K562 (cell line): ENCODE results near the gene QRFP. TPM values are rescaled to one million over a fixed set of nuclear protein-coding genes. Genes with fewer than 3 reads are reported as not detected.

Experiments used
- ATAC-seq: fragments of 200-7000 bp; cut with Tn5 transposase; 3 replicates; pipeline ENCODE4 v1.9.1; 2020; ENCODE audit warnings: moderate library complexity
- BruUV-seq: library from RNA; stranded (reverse); fragments of 400-500 nt; replicated peaks from 2 replicates; lab custom pipeline; 2021; lab: Mats Ljungman, UMichigan
- CTCF ChIA-PET: fragments of 300-600 bp; formaldehyde crosslinking; extraction: SDS; loops from one replicate; lab custom pipeline; 2021; ENCODE audit warnings: low intra/inter-chr PET ratio; lab: Yijun Ruan, JAX
- POLR2A ChIA-PET: fragments of 300-600, 350-650 bp; sonication (Branson Sonifier 250); formaldehyde crosslinking; extraction: SDS; loops from one replicate; lab custom pipeline; 2021; ENCODE audit warnings: antibody characterized with exemption, inconsistent platforms; lab: Yijun Ruan, JAX
- DNase-seq, 4 experiments: peaks; one replicate each; pipeline versions ENCODE4 v3.0.0 to v3.0.0-alpha.2; 2011 to 2018; ENCODE audit warnings: low spot score in 3 of 4, mixed read lengths in 3 of 4; ENCODE audit errors: extremely low read depth in 1 of 4
- FAIRE-seq: peaks from 2 replicates; lab custom pipeline; 2011; peaks lifted over from hg19 to GRCh38; lab: Jason Lieb, UNC
- H2AFZ ChIP-seq: 2 replicates; pipeline ENCODE4 v1.6.0; 2011; ENCODE audit warnings: low read depth, low read length, control low read depth, inconsistent platforms
- H3K27ac ChIP-seq: fragments of 200-600 bp; 3 replicates; pipeline ENCODE4 v1.8.0; 2011; ENCODE audit warnings: low read depth, mild to moderate bottlenecking, control low read depth, inconsistent platforms, low read length, moderate library complexity, mixed read lengths; ENCODE audit errors: extremely low read depth
- H3K27me3 ChIP-seq, 2 experiments: fragments of 300-600 bp in 1 of 2; 2 replicates in 1 of 2; 3 replicates in 1 of 2; pipeline versions ENCODE4 v1.6.0 to v1.8.0; 2011; ENCODE audit warnings: inconsistent platforms in 2 of 2, low read length in 2 of 2, mild to moderate bottlenecking in 1 of 2, mixed read lengths in 1 of 2, moderate library complexity in 1 of 2; ENCODE audit not compliant: control insufficient read depth in 2 of 2, insufficient read depth in 2 of 2
- H3K36me3 ChIP-seq: fragments of 300-600 bp; 3 replicates; pipeline ENCODE4 v1.8.0; 2011; ENCODE audit warnings: mild to moderate bottlenecking, low read length, inconsistent platforms; ENCODE audit not compliant: control insufficient read depth, insufficient read depth
- H3K4me1 ChIP-seq, 2 experiments: fragments of 200-600 bp in 1 of 2; replicated peaks in 1 of 2; 2 replicates in 1 of 2; 3 replicates in 1 of 2; pipeline versions ENCODE4 v1.5.1 to v1.8.0; 2011; ENCODE audit warnings: inconsistent platforms in 2 of 2, low read length in 2 of 2, mild to moderate bottlenecking in 1 of 2, mixed read lengths in 1 of 2, moderate library complexity in 1 of 2; ENCODE audit not compliant: control insufficient read depth in 2 of 2, insufficient read depth in 2 of 2
- H3K4me2 ChIP-seq: 2 replicates; pipeline ENCODE4 v1.6.1; 2011; ENCODE audit warnings: low read length, control low read depth, inconsistent platforms, mixed read lengths; ENCODE audit not compliant: insufficient read depth
- H3K4me3 ChIP-seq: fragments of 200-600 bp; sonication (generic), shearing (Covaris generic); 2 replicates; pipeline ENCODE4 v1.5.1; 2016; ENCODE audit warnings: control low read depth, inconsistent platforms
- H3K79me2 ChIP-seq: fragments of 200-600 bp; 3 replicates; pipeline ENCODE4 v1.8.0; 2011; ENCODE audit warnings: low read length, inconsistent platforms; ENCODE audit not compliant: control insufficient read depth, insufficient read depth
- H3K9ac ChIP-seq, 2 experiments: 2 replicates each; pipeline versions ENCODE4 v1.6.0 to v1.6.1; 2011; ENCODE audit warnings: low read depth in 2 of 2, low read length in 2 of 2, control low read depth in 1 of 2, inconsistent platforms in 1 of 2, mild to moderate bottlenecking in 1 of 2, mixed read lengths in 1 of 2; ENCODE audit not compliant: insufficient read depth in 1 of 2
- H3K9me1 ChIP-seq: one replicate; pipeline ENCODE4 v1.6.0; 2011; ENCODE audit warnings: inconsistent platforms, mild to moderate bottlenecking, low read length, moderate library complexity; ENCODE audit not compliant: control insufficient read depth, insufficient read depth
- H3K9me3 ChIP-seq: replicated peaks from 2 replicates; pipeline ENCODE4 v1.5.1; 2011; ENCODE audit warnings: low read depth, low read length, inconsistent platforms; ENCODE audit not compliant: control insufficient read depth, insufficient read depth
- H4K20me1 ChIP-seq: replicated peaks from 2 replicates; pipeline ENCODE4 v1.6.1; 2011; ENCODE audit warnings: low read length, inconsistent platforms, mixed read lengths; ENCODE audit not compliant: control insufficient read depth, insufficient read depth
- KDM4B ChIP-seq, 2 experiments: fragments of 450-650 bp in 1 of 2; sonication (generic) in 1 of 2; IDR thresholded peaks; 2 replicates each; pipeline ENCODE4 v1.6.1; 2016 to 2017; ENCODE audit warnings: borderline replicate concordance in 2 of 2, antibody characterized with exemption in 1 of 2, low read depth in 1 of 2, mild to moderate bottlenecking in 1 of 2
- NFYB ChIP-seq: IDR thresholded peaks from 2 replicates; pipeline ENCODE4 v1.6.1; 2011; ENCODE audit warnings: mild to moderate bottlenecking, moderate library complexity; ENCODE audit not compliant: insufficient read length; ENCODE audit errors: extremely low read depth
- SMARCB1 ChIP-seq: IDR thresholded peaks from 2 replicates; pipeline ENCODE4 v1.6.1; 2011; ENCODE audit warnings: improper control_type of control experiment, low read depth; ENCODE audit not compliant: insufficient read length
- ZNF263 ChIP-seq: sonication (generic); formaldehyde crosslinking; IDR thresholded peaks from 2 replicates; pipeline ENCODE4 v1.8.0; 2022; ENCODE audit warnings: mild to moderate bottlenecking, missing genetic modification reagents, borderline replicate concordance
- WGBS: fragments of 100-300 bp; shearing (Covaris generic); methylation state at CpG from one replicate; pipeline ENCODE4 v1.1.6; 2016; ENCODE audit warnings: low coverage, mixed read lengths; ENCODE audit not compliant: insufficient coverage; ENCODE audit errors: missing lambda C conversion rate; 5-methylcytosine and 5-hydroxymethylcytosine counted together
- in situ Hi-C: fragments of 300-500 bp; cut with MboI; formaldehyde crosslinking; loops from 4 replicates; pipeline ENCODE4 v1.15.0; 2018; ENCODE audit warnings: inconsistent platforms, mixed read lengths
- intact Hi-C: fragments of 100-400 bp; cut with micrococcal nuclease; formaldehyde crosslinking; loops from 2 replicates; pipeline ENCODE4 v1.14.2; 2022
- polyA plus RNA-seq, 8 experiments: library from polyadenylated mRNA; depleted of rRNA in 4 of 8; stranded (reverse) in 5 of 8; unstranded in 3 of 8; fragments of >200 nt; fragmentation: Nextera tagmentation in 2 of 8; fragmentation: Illumina TruSeq in 1 of 8; extraction: Ambion mirVana in 2 of 8; extraction: Trizol in 1 of 8; gene quantifications; 2 replicates each; pipeline versions ENCODE4 v1.2.1 to v1.2.3, GENCODE V29; 2011 to 2014; ENCODE audit warnings: inconsistent platforms in 1 of 8, missing spikeins in 1 of 8
- total RNA-seq, 7 experiments: library from RNA; depleted of rRNA in 6 of 7; stranded (reverse); fragments of >200 nt in 6 of 7; fragmentation: Illumina TruSeq in 2 of 7; extraction: Trizol in 2 of 7; gene quantifications; 2 replicates each; pipeline versions ENCODE4 v1.2.1 to v1.2.3, GENCODE V29; 2011 to 2021; ENCODE audit warnings: low replicate concordance in 1 of 7
- TF ChIP-seq, protein P1 (sequence below): fragments of 450-650 bp; formaldehyde crosslinking; IDR thresholded peaks from 2 replicates; pipeline ENCODE4 v1.4.0; 2020; ENCODE audit warnings: mild to moderate bottlenecking, moderate library complexity
- TF ChIP-seq, protein P2 (sequence below): sonication (generic); formaldehyde crosslinking; IDR thresholded peaks from 2 replicates; pipeline ENCODE4 v1.8.1; 2023; ENCODE audit warnings: mild to moderate bottlenecking, missing genetic modification reagents, moderate library complexity
- TF ChIP-seq, protein P3 (sequence below), 2 experiments: fragments of 450-650 bp in 1 of 2; sonication (generic) in 1 of 2; formaldehyde crosslinking in 1 of 2; IDR thresholded peaks in 1 of 2; conservative IDR thresholded peaks in 1 of 2; 2 replicates each; pipeline versions ENCODE4 v1.6.1 to v1.8.1; 2016 to 2023; ENCODE audit warnings: mild to moderate bottlenecking in 2 of 2, moderate library complexity in 2 of 2, inconsistent platforms in 1 of 2, missing genetic modification reagents in 1 of 2
- TF ChIP-seq, protein P4 (sequence below), 2 experiments: fragments of 450-650 bp in 1 of 2; sonication (generic) in 1 of 2; formaldehyde crosslinking; conservative IDR thresholded peaks; 2 replicates each; pipeline versions ENCODE4 v1.4.0 to v1.8.1; 2020 to 2022; ENCODE audit warnings: mild to moderate bottlenecking in 1 of 2, missing genetic modification reagents in 1 of 2
- TF ChIP-seq, protein P5 (sequence below): fragments of 250-450 bp; sonication (Bioruptor Pico); IDR thresholded peaks from 2 replicates; pipeline ENCODE4 v1.4.0; 2020

Gene QRFP
- total and polyA plus RNA-seq, 9 of the 15 experiments (the other 6 are each of a cell fraction or from before 2014, with no cell fraction given): not detected

DNA sequence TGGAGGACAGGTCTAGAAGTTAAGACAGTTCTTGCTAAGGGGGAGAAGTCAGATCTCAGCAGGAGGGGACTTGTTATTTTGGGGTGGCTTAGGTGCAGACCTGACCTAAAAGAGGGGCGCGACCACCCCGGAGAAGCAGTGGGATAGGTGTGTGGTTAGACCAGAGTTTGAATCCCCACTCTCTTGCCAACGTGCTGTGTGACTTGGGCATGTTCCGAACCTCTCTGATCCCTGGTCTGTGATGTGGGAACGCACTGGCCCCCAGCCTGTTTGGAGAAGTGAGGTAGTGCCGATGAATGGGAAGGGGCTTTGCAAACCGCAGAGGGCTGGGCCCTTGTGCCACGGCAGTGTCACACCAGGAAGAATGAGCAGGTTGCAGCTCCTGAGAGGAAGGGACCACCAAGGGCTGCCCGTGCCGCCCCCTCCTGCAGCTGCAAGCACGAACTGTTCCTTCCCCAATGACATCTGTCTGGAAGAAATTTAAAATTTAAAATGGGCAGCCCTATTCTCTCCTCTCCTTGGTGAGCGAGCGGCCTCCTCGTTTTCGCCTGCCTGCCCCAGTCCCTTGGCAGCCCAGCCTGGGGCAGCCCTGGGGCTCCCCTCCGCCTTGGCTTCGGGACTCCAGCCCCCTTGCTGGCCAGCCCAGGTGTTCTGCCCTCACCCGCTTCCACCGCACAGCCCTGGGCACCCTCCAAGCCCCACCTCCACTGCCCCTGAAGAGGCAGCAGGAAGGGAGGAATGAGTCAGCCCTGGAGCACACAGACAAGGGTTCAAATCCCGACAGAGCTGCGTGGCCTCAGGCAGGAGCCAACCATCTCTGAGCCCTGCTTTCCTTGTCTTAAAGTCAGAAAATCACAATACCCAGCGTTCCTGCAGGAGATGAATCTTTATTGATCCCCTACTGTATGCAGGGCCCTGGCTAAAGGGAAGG is 40.8 kb upstream of the QRFP start:
- H3K79me2 ChIP-seq: no peaks in the 10 kb centered on the region
- DNase-seq: peak; percentile 48 to 67 (median 60)
- ChIA-PET CTCF (interaction anchor here (0.6 to 6.7 kb wide), 3 partner anchors 70 to 1662 kb away, joined by 3 to 135 read pairs (median 3); no protein-coding TSS in a partner anchor), POLR2A (interaction anchor here (0.5 to 26.8 kb wide), 10 partner anchors 8 to 584 kb away, joined by 3 to 582 read pairs (median 7); partner anchors contain the start of gene QRFP)
- H3K4me1 ChIP-seq: peaks cover 0 to 45% of the 10 kb centered on the region in 2 experiments; a peak in 3 of 5 replicates
- H3K9ac ChIP-seq: no peak overlapping the region
- peaks cover 6% of the 10 kb centered on the region for H3K9me1 ChIP-seq
- no peak overlapping the region for H3K4me2 ChIP-seq
- H3K4me3 ChIP-seq: no peak overlapping the region
- H4K20me1 ChIP-seq: peaks cover 81% of the 10 kb centered on the region
- ATAC-seq: no peak
- no peak overlapping the region for H3K27ac ChIP-seq
- TF ChIP-seq KDM4B (IDR thresholded peaks at IDR 0.05; ENCODE audit: borderline replicate concordance in 2 of 2, low read depth in 1 of 2): no peak
- TF ChIP-seq, protein P1, sequence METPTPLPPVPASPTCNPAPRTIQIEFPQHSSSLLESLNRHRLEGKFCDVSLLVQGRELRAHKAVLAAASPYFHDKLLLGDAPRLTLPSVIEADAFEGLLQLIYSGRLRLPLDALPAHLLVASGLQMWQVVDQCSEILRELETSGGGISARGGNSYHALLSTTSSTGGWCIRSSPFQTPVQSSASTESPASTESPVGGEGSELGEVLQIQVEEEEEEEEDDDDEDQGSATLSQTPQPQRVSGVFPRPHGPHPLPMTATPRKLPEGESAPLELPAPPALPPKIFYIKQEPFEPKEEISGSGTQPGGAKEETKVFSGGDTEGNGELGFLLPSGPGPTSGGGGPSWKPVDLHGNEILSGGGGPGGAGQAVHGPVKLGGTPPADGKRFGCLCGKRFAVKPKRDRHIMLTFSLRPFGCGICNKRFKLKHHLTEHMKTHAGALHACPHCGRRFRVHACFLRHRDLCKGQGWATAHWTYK (CRISPR knock-in tag): no peak
- TF ChIP-seq ZNF263 (CRISPR knock-in tag): no peak
- TF ChIP-seq NFYB: no peak
- TF ChIP-seq, protein P2, sequence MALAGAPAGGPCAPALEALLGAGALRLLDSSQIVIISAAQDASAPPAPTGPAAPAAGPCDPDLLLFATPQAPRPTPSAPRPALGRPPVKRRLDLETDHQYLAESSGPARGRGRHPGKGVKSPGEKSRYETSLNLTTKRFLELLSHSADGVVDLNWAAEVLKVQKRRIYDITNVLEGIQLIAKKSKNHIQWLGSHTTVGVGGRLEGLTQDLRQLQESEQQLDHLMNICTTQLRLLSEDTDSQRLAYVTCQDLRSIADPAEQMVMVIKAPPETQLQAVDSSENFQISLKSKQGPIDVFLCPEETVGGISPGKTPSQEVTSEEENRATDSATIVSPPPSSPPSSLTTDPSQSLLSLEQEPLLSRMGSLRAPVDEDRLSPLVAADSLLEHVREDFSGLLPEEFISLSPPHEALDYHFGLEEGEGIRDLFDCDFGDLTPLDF: peak; percentile 43; the same call in 1 of the 2 replicates
- TF ChIP-seq, protein P3, sequence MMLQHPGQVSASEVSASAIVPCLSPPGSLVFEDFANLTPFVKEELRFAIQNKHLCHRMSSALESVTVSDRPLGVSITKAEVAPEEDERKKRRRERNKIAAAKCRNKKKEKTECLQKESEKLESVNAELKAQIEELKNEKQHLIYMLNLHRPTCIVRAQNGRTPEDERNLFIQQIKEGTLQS (IDR thresholded peaks at IDR 0.05): no peak
- TF ChIP-seq, protein P3 (CRISPR knock-in tag; conservative IDR thresholded peaks at IDR 0.05): peak; percentile 20; the same call in 1 of the 2 replicates
- TF ChIP-seq, protein P4, sequence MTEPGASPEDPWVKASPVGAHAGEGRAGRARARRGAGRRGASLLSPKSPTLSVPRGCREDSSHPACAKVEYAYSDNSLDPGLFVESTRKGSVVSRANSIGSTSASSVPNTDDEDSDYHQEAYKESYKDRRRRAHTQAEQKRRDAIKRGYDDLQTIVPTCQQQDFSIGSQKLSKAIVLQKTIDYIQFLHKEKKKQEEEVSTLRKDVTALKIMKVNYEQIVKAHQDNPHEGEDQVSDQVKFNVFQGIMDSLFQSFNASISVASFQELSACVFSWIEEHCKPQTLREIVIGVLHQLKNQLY (CRISPR knock-in tag; conservative IDR thresholded peaks at IDR 0.05): peak in 1 of 2 experiments; percentile 31; a peak in 2 of 4 replicates
- TF ChIP-seq SMARCB1: no peak
- TF ChIP-seq, protein P5, sequence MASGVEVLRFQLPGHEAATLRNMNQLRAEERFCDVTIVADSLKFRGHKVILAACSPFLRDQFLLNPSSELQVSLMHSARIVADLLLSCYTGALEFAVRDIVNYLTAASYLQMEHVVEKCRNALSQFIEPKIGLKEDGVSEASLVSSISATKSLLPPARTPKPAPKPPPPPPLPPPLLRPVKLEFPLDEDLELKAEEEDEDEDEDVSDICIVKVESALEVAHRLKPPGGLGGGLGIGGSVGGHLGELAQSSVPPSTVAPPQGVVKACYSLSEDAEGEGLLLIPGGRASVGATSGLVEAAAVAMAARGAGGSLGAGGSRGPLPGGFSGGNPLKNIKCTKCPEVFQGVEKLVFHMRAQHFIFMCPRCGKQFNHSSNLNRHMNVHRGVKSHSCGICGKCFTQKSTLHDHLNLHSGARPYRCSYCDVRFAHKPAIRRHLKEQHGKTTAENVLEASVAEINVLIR: no peak
- BruUV-seq: no TSS peak
- no peak for FAIRE-seq
- whole genome bisulfite sequencing: 15% methylated on average over 23 of the region's 23 CpGs
- H3K9me3 ChIP-seq: no peaks in the 10 kb centered on the region
- H3K27me3 ChIP-seq: peaks cover 72 to 94% of the 10 kb centered on the region in 2 experiments
- H2AFZ ChIP-seq: no peak overlapping the region
- in situ Hi-C loops (no loop called here), intact Hi-C loops (no loop called here)
- no peaks in the 10 kb centered on the region for H3K36me3 ChIP-seq
